ENCODE measurements around the gene CLHC1. TPM values are rescaled to one million over a fixed set of nuclear protein-coding genes. Genes with fewer than 3 reads are reported as not detected.
"Not testable (repeated sequence)": the region's sequence is repeated elsewhere in the genome, so short reads cannot be mapped to it uniquely, and the experiment has no call there.

Gene CLHC1
- total RNA-seq, 1 donor from 2014 or later, result 7.5 TPM

DNA sequence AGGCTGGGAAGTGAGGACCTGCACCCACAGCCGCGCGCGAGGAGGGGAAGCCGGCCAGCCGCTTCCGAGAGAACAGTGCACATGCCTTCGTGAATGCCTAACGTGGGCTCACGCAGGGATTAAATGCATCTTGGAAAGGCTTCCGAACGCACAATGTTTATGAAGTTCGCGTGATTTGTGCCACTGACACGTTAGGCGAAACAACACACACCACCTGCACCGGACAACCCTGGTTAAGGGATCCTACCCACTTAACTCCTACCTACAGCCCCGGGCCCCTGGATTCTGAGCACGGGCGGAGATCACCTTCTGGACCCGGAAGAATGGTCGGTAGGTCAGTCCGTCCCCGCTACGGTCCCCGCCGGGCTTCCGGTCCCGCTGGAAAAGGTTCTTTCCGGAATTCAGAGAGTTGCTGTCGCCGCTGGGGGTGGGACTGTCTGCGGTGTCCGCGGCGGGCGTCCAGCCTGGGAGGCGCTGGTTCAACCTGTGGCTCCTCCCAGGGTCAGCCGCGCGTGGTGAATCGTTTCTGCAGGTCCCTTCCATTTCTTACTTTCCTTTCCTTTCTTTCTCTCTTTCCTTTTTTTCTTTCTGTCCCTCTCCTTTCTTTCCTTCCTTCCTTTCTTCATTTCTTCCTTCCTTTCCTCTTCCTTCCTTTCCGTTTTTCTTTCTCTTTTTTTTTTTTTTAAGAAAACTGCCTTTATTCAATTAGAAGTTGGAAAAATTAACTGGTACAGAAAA, 37.0 kb upstream of the CLHC1 start, which contains the start of gene MTIF2:
Gene MTIF2 (minus strand): TSS at position 325 of the 738 bp plus-strand sequence. CDS start 5,373 bp downstream, outside the sequence.
- peak; percentile 97 for DNase-seq
- intact Hi-C loops (cut with micrococcal nuclease), result no loop called here

DNA sequence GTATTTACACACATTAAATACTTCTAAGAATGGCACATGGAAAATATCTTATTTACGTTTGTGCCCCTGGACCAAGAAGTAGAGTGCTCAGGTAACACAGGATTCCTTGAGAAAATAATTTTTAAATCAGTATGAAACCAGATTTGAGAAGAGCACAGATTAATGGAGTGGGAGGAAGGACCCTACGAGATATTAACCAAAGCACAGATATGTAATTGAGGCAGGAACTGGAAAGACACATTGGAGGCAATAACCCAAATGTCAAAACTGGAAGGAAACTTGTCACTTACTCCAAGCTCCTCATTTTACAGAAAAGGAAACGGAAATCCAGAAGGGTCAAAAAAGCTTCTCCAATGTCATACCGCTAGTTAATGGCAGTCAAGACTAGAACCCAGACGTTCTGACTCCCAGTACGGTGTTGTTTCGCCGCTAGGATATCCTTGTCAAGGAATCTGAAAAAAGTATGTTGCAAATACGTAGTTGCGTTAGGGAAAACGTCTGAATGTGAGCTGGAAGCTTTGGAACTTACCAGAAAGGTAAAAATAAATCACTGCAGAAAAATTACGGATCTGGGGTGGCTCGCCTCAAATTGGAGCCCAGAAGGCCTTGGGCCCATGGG, 36.3 kb upstream of the CLHC1 start:
- Histone ChIP-seq H3K36me3 (peaks cover 37% of the 10 kb centered on the region), H3K9me3 (replicated peaks) (no peaks in the 10 kb centered on the region), H3K4me3 (peak overlapping the region; percentile 78), H3K27me3 (ENCODE audit: low read depth) (no peaks in the 10 kb centered on the region), H3K4me1 (peaks cover 23% of the 10 kb centered on the region), H3K27ac (replicated peaks) (peak overlapping the region; percentile 93)
- TF ChIP-seq CTCF (IDR thresholded peaks at IDR 0.05; ENCODE audit: borderline replicate concordance), result no peak
- intact Hi-C loops (cut with micrococcal nuclease), result no loop called here
- no peak for DNase-seq

More for the DNA sequence above, 37.0 kb upstream of the CLHC1 start, which contains the start of gene MTIF2:
- no peaks in the 10 kb centered on the region for H3K27me3 ChIP-seq (ENCODE audit: low read depth)
- no peaks in the 10 kb centered on the region for H3K9me3 ChIP-seq (replicated peaks)
- TF ChIP-seq CTCF (IDR thresholded peaks at IDR 0.05; ENCODE audit: borderline replicate concordance), result peak; percentile 31
- H3K4me3 ChIP-seq, result peak within 1 kb of the TSS; percentile 78
- H3K36me3 ChIP-seq, result peaks cover 30% of the 10 kb centered on the region
- H3K27ac ChIP-seq (replicated peaks), result peak within 1 kb of the TSS; percentile 93
- peaks cover 23% of the 10 kb centered on the region for H3K4me1 ChIP-seq

DNA sequence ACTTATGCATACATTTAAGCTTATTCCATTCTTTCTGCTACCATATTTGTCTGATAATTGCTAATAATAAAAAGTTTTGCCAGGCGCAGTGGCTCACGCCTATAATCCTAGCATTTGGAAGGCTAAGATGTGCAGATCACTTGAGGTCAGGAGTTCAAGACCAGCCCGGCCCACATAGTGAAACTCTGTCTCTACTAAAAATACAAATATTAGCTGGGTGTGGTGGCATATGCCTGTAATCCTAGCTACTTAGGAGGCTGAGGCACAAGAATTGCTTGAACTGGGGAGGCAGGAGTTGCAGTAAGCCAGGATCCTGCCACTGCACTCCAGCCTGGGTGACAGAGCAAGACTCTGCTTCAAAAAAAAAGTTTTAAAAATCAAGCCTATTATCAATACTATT, 27.5 kb upstream of the CLHC1 start:
- peaks cover 94% of the 10 kb centered on the region for H3K36me3 ChIP-seq
- H3K9me3 ChIP-seq (replicated peaks); H3K4me3 ChIP-seq; H3K4me1 ChIP-seq; DNase-seq; intact Hi-C loops (cut with micrococcal nuclease); H3K27me3 ChIP-seq (ENCODE audit: low read depth); H3K27ac ChIP-seq (replicated peaks): not testable (repeated sequence)

GRCh38 chr2:55252832-55253231, 20.7 kb upstream of the CLHC1 start:
- Histone ChIP-seq H3K27ac (replicated peaks) (no peak overlapping the region), H3K9me3 (replicated peaks) (no peaks in the 10 kb centered on the region), H3K4me1 (no peaks in the 10 kb centered on the region), H3K27me3 (ENCODE audit: low read depth) (no peaks in the 10 kb centered on the region), H3K4me3 (no peak overlapping the region), H3K36me3 (peaks cover 92% of the 10 kb centered on the region)
- DNase-seq, result no peak
- intact Hi-C loops (cut with micrococcal nuclease), result no loop called here
- no peak for TF ChIP-seq CTCF (IDR thresholded peaks at IDR 0.05; ENCODE audit: borderline replicate concordance)

- no peaks in the 10 kb centered on the region for H3K4me1 ChIP-seq
- intact Hi-C loops (cut with micrococcal nuclease), result no loop called here
- no peaks in the 10 kb centered on the region for H3K9me3 ChIP-seq (replicated peaks)
- no peaks in the 10 kb centered on the region for H3K27me3 ChIP-seq (ENCODE audit: low read depth)
- H3K4me3 ChIP-seq, result no peak overlapping the region
- TF ChIP-seq CTCF (IDR thresholded peaks at IDR 0.05; ENCODE audit: borderline replicate concordance), result no peak
- no peak overlapping the region for H3K27ac ChIP-seq (replicated peaks)
- peaks cover 97% of the 10 kb centered on the region for H3K36me3 ChIP-seq
- DNase-seq, result no peak
These were observed 14.9 kb upstream of the CLHC1 start for GRCh38 chr2:55247025-55247424.

DNA sequence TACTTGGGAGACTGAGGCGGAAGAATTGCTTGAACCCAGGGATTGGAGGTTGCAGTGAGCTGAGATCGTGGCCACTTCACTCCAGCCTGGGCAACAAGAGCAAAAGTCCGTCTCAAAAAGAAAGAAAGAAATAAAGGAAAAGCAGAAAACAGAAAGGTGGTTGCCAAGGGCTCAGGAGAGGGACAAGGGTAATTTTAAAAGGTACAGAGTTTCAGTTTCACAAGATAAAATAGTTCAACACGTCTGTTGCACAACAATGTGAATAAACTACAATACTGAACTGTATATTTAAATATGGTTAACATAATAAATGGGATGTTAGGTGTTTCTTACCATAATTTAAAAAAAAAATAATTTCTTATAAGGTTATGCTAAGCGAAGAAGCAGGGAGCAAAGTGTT, 13.3 kb upstream of the CLHC1 start:
- peaks cover 94% of the 10 kb centered on the region for H3K36me3 ChIP-seq
- TF ChIP-seq CTCF (IDR thresholded peaks at IDR 0.05; ENCODE audit: borderline replicate concordance), result no peak
- no peaks in the 10 kb centered on the region for H3K27me3 ChIP-seq (ENCODE audit: low read depth)
- H3K9me3 ChIP-seq (replicated peaks), result no peaks in the 10 kb centered on the region
- intact Hi-C loops (cut with micrococcal nuclease), result no loop called here
- no peak for DNase-seq
- no peak overlapping the region for H3K27ac ChIP-seq (replicated peaks)
- no peaks in the 10 kb centered on the region for H3K4me1 ChIP-seq
- H3K4me3 ChIP-seq, result no peak overlapping the region
